GM19099 (cell line): ENCODE measurements around the gene LRRIQ1.

Experiments used
- POLR2A ChIP-seq: IDR thresholded peaks from 3 replicates; pipeline ENCODE4 v1.6.1; 2011; ENCODE audit warnings: low read depth; ENCODE audit not compliant: insufficient read length; ENCODE audit errors: extremely low read depth

Gene LRRIQ1

GRCh38 chr12:85253853-85254252, 217.7 kb downstream of the LRRIQ1 start:
- no peak for TF ChIP-seq POLR2A

- TF ChIP-seq POLR2A = no peak
Observed at GRCh38 chr12:85257671-85258070, 221.5 kb downstream of the LRRIQ1 start.

DNA sequence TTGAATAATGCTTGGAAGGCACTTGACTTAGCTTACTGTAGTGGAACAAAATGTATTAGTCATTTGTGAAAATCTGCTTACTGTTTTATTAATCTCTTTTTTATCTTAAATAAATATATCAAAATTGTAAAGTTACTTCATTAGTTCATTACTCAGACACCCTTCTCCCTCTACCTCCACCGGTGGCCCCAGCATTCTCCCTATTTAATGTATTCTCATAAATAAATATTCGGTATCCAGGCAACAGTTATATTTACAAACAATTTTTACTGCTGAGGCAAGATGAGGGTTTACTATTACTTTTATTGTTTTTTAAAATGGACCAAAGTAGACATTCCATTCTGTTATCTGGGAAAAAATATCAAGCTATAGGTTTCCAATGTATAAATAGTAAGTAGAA, 224.3 kb downstream of the LRRIQ1 start:
- TF ChIP-seq POLR2A = no peak

DNA sequence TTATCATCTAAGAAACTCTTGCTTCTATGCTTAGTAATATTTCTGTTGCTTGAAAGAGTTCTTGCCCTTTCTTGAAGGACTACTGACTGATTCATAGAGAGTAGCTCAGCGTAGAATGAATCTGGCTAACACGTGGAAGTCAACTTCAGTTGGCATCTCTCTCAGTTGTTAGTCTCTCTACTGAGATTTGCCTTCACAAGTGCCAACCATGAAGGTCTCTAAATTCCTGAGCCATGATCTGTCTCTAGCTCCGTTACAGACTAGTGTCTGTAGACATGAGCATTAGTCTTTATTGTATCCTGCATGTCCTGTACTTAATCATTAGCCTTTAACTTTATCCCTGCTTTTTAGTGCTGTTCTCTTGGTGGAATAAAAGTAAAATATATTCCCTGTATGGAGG, 224.7 kb downstream of the LRRIQ1 start:
- no peak for TF ChIP-seq POLR2A

GRCh38 chr12:85266356-85266755, 230.2 kb downstream of the LRRIQ1 start:
- no peak for TF ChIP-seq POLR2A

DNA sequence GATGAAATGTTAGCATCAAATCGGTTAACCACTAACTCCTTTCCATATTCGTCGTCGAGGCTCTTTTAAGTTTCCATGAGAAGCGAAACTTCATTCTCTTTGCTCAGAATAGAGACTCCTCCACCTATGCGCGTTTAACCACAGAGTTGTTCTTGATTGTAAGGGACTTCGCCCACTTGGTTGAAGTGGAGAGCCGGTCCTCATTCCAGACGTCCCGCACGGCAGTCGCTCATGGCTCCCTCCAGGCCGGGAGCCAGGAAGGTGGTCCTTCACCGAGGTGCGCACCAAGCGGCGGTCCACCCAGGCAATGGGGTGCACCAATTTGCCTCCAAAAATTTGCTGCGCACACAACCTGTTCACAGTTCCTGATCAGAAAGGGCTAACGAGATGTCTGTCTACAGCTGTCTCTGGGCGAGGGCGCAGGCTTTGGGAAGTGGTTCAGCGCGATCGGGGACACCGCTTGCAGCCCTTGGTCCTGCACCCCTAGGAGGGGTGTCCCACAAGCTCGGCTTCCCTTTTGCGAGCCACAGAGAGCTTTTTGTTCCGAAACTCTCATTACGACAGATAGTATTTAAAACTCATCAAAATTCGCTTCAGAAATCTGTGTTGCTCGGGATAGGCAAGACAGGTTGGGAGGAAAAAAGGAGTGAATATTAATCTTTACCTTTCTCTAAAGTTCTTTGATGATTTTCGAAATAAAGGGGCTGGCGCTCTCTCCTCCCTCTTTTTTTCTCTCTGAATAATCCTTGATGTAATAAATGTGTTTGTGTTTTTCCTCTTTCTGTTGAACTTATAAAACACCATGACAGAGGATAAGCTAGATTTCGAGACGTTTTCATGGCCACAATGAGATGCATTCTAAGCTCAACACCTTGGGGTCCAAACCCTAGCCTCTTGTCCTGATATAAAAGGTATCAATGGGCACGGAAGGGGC, 237.5 kb downstream of the LRRIQ1 start:
- no peak for TF ChIP-seq POLR2A

GRCh38 chr12:85274315-85274651, 238.1 kb downstream of the LRRIQ1 start:
- TF ChIP-seq POLR2A = no peak

GRCh38 chr12:85275374-85275773, 239.2 kb downstream of the LRRIQ1 start:
- TF ChIP-seq POLR2A = no peak

DNA sequence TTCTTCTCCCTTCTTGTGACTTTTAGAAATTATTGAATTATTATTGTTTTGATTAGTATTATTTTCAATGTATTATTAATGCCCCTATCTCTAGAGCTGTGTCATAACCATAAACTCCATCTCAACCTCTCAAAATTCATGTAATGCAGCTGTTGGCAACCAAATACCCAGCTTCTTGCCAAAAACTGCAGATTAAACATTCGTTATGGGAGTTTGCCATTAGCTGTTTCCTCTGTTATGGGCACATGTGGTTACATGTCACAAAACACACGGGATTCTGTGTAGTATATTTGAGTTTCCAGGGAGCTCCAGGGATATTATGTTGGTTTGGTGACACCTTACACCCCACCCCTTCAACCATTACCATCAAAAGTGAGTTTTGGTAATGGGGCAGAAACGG, 241.0 kb downstream of the LRRIQ1 start:
- no peak for TF ChIP-seq POLR2A

- no peak for TF ChIP-seq POLR2A
Observed at GRCh38 chr12:85277900-85278597, 241.9 kb downstream of the LRRIQ1 start.

GRCh38 chr12:85278598-85279448, 242.7 kb downstream of the LRRIQ1 start:
- TF ChIP-seq POLR2A = no peak

DNA sequence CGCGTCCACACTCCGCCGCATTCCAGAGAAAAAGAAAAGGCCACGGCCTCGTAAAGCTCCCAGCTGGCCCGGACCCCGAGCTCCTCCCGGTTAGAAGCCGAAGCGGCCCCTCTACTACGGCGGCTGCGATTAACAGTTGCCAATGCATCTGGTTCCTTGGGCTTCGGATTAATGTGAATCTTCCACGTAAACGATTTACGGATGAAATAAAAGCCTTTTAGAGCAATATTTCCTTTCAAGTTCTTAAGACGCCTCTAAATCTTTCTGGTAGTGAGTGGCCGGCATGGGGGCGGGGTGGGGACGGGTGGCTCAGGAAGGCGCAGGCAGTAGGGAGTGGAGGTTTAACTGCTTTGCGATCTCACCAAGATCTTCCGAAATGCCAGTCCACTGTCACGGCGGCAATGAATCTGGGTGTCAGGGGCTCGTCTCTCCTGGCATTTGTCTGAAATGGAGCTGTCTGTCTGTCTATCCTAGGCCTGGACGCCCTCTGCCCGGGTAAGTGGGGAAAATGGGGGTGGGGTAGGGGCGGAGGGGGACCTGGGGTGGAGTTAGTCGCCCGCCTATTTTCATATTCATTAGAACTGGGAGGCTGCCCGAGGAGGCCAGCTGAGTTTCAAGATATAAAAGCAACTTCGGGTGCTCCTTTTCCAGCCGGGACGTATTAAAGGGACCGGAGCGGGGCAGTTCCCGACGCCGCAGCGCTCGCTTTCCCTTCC, 243.5 kb downstream of the LRRIQ1 start:
- TF ChIP-seq POLR2A = no peak

DNA sequence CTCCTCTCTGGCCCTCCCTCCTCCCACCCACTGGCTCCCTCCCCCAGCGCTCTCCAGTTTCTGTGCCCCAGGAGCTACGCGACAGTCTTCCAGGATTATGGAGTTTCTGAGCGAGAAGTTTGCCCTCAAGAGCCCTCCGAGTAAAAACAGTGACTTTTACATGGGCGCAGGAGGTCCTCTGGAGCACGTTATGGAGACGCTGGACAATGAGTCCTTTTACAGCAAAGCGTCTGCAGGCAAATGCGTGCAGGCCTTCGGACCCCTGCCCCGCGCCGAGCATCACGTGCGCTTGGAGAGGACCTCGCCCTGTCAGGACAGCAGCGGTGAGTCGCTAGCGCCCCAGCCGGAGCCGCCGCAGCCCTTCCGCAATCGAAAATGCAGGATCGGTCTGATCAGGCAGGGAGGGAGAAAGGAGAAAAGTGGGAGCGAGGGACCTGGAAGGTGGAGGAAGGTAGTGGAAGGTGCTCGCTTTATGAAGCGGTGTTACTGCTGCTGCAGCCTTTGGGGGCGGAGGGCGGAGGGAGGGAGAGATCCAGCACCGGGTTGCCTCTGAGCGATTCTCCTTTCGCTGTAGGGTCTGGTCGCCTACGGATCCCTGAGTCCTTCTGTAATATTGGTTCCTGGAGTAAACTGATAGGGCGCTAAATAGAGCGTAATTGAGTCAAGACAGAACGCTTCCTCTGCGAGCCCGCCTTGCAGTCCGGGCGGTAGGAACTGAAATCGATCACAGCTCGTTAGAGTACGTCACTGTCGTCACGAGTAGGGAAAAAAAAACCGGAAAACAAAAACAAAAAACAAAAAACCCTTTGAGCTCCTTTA, 244.2 kb downstream of the LRRIQ1 start, which contains the start of gene ALX1:
Gene ALX1, plus strand, starts transcription at position 56 of the 819 bp plus-strand sequence. Its CDS starts 42 bp downstream, at position 98.
- no peak for TF ChIP-seq POLR2A
